NCI-H2227 (cell line): Measurements from ENCODE around the gene ZMYM2.

Experiments used
- DNase-seq: peaks from one replicate; lab custom pipeline; 2025; ENCODE audit not compliant: unreplicated experiment; lab: John Stamatoyannopoulos, UW

ZMYM2 gene

DNA sequence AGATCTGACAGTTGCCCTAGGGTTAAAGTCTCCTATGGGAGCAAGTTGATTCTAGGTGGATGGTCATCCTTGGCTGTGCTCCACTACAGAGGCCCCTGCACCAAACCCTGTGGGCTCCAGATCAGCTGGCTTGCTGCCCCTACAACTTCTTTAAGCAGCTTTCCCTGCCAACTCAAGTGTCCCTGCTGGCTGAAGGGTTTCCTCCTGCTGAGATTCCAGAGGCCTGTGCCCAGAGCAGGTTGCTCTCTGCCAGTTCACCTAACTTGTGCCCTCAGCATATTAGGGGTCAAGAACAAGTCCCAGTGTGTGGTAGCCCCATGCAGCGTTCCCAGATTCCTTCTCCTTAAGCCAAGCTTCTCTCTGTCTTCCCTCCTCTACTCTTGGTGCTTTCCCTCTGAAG, 85.6 kb downstream of the ZMYM2 start:
- no peak for DNase-seq

DNA sequence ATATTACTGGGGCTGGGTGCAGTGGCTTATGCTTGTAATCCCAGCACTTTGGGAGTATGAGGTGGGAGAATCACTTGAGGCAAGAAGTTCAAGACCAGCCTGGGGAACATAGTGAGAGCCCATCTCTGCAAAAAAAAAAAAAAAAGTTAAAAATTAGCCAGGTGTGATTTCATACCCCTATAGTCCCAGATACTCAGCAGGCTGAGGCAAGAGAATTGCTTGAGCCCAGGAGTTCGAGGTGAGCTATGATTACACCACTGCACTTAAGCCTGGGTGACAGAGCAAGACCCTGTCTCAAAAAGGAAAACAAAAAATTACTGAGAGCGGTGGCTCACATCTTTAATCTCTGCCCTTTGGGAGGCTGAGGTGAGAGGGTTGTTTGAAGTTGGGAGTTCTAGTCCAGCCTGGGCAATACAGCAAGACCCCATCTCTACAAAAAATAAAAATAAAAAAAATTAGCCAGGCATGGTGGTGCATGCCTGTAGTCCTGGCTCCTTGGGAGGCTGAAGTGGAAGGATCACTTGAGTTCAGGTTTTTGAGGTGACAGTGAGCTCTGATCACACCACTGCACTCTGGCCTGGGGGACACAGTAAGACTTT, 87.5 kb downstream of the ZMYM2 start:
- DNase-seq, result no peak

DNA sequence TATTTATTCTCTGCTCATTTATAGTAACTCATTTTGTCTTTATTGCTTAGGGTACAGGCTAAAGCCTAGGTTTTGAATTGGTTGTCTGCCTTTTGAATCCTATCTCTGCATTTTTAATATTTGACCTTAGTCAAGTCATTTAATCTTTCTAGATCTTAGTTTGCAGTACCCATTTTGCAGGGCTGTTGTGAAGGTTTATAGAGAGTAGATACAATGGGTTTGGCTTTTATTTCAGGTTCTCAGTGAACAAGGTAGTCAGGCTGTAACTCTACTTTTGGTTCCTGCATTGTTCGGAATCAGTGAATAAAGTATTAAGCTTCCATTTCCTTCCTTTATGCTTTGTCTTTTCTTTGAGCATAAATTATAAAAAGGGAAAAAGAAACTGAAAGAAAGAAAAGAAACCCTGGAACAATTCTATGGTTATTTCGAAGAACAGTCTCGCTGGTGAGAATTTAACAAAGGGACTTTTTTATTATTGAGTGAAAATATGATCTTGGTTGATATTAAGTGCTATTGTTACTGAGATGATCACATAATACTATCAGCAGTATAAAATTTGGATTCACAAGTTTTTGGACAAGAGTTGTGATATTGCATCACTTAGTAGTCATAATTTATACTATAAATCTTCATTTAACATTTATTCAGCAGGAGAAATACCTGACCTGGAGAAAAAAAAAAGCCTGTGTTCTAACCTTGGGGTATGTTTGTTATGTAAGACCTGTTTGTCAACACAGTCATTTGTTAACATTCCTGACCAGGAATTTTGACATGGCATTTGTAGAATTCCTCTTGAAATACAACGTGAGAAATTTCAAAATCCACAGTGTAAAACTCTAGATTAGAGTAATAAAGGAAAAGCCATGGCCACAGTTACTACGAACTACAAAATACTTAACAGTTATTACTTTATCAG, 91.3 kb downstream of the ZMYM2 start:
- DNase-seq, result no peak

DNA sequence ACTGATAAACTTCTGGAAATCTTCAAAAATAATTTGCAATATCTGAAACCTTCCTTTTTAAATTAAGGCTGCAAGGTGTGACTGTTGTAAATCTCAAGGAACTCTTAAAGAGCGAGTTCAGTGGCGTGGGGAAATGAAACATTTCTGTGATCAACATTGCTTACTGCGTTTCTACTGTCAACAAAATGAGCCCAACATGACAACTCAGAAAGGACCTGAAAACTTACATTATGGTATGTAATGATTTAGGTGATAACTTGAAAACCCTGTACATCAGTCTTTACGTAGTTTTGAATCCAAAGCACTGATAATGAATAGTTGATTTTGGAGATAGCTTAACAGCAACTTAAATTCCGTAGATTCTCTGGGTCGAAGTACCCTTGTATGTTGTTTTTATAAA, 92.8 kb downstream of the ZMYM2 start:
- DNase-seq, result no peak

DNA sequence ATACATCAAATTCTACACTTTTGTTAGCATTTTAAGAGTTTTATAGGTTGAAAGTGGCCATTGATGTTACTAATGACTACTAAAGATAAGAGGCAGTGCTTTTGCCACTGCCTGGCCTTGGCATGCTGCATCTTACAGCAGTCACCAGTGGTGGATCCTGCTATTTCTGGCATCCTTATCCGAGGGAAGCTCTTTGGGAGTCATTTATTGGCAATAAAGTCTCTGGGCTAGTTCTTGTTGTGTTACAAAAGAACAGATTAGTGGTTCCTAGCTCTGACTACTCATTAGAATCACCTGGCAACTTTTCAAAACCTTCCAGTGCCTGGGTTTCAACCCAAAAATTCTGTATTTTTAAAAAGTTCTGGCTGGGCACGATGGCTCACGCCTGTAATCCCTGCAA, 94.5 kb downstream of the ZMYM2 start:
- DNase-seq, result no peak

DNA sequence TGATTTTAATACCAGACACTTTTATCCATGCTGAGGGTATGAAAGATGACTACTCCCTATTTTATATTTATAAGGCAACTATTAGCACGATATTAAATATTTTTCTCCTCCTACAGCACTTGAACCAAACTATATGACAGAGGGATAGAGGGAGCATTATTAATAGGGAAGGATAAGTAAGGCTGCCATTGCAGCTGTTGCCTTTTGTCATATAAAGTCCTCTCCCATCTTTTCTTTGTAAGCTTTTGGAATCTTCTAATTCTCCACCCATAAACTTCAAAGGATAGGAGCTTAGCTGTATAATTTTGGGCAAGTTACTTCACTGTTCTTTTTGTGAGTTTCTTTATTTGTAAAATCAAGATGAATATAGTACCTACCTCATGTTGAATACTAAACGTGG, 95.4 kb downstream of the ZMYM2 start:
- DNase-seq, result no peak

DNA sequence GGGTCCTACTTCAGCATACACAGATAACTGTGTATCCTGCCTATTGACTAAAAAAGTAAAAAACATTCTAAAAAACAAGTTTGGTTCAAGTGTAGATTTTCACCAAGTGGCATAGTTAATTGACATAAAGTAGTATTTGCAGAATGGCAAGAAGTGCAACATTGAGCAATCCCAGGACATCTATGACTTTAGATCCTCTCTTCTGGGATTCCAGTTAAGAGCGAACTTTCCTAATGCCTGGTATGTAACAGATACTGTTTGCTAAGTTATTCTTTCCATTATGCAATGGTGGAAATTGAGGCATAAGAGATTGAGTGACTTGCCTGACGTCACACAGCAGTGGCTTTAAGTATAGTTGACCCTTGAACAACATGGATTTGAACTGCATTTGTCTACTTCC, 96.1 kb downstream of the ZMYM2 start:
- no peak for DNase-seq

DNA sequence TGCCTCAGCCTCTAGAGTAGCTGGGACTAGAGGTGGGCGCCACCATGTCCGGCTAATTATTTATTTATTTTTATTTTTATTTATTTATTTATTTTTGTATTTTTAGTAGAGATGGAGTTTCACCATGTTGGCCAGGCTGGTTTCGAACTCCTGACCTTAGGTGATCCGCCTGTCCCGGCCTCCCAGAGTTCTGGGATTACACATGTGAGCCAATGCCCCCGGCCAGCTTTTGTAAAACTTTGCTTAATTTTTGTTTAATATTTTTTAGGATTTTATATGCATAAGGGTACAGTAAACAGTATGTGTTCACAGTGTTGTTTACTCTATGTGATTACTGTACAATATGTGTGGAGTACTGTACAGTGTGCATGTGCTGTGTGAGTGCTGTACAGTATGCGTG, 98.7 kb downstream of the ZMYM2 start:
- no peak for DNase-seq

DNA sequence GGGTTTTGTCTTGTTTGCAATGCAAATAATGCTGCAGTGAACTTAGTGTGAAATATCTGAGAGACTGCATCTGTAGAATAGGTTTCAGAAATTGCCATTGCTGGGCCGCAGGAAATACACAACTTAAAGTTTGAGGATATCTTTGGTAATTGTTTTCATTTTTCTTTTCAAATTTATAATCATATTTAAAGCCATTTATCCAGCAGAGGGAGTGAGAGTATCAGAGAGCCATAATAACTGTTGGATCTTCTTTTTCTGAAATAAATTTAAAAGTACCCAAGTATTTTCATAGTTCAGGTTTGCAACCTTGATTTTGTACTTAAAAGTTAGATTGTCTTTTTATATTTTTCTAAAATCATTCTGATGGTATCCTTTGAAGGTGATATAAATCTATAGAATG, 99.4 kb downstream of the ZMYM2 start:
- no peak for DNase-seq

DNA sequence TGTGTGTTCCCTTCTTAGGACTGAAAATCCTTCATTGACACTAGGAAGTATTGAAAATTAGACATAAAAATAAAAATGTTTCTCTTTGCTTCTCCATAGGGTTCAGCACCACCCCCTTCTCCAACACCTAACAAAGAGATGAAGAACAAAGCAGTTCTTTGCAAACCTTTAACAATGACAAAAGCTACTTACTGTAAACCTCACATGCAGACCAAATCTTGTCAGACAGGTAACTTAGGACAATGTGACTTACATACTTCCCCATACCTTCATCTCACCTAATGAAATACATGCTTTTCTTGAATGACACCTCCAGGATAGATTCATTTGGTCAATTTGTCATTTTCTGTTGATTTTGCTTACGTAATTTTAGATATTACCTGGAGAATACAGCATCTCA, 99.9 kb downstream of the ZMYM2 start:
- no peak for DNase-seq

DNA sequence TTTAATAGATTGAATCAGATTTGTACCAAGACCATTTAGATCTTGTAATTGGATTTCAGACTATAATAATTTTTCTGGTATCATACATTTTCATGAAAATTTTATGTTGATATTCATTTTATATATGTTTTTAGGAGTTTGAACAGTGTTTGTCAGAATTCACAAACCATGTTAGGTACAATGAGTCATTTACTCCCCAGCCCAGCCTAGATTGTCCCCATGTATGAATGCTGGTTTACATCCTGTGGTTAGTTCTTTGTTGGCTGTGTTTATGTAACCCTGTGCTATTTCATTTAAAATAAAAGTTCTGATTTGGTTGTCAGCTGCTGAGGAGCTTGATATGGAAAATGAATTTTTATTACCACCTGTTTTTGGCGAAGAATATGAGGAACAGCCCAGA, 105.6 kb downstream of the ZMYM2 start:
- DNase-seq, result no peak

DNA sequence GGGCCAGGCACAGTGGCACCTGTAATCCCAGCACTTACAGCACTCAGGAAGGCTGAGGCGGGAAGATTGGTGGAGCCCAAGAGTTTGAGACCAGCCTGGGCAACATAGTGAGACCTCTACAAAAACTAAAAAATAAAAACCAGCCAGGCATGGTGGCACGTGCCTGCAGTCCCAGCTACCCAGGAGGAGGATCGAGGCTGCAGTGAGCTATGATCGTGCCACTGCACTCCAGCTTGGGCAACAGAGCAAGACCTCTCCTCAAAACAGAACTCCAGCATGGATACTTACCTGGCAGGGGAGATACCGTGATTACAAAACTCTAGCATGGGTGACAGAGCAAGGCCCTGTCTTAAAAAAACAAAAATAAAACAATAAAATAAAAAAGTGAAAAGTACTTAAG, 107.0 kb downstream of the ZMYM2 start:
- no peak for DNase-seq

DNA sequence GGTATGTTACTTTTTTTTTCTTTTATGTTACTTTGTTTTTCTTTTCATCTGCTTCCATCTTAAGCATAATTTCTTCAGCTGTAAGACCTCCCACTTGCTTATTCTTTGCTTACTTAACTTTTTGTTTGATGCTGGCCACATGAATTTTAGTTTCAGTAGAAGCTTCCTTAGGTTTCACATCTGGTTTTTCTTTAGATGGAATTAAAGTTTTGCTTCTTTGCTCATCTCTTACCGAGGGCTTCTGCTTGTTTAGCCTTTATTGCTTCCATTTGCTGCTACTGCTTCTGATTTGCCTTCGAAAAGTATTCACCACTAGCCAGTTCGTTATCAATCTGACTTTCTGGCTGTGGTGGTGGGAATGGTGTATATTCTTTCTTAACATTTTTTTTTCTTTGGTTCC, 111.4 kb downstream of the ZMYM2 start:
- no peak for DNase-seq

DNA sequence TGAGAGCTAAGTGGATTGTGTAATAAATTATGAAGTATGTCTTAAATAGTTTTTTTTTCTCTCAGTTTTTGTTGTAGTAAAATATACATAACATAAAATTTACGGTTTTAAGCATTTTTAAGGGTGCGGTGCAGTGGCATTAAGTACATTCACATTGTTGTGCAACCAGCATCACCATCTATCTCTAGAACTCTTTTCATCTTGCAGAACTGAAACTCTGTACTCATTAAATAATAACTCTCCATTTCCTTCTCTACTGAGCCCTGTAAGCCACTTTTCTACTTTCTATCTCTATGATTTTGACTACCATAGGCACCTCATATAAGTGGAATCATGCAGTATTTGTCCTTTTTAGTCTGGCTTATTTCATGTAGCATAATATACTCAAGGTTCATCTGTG, 115.2 kb downstream of the ZMYM2 start:
- DNase-seq, result no peak

DNA sequence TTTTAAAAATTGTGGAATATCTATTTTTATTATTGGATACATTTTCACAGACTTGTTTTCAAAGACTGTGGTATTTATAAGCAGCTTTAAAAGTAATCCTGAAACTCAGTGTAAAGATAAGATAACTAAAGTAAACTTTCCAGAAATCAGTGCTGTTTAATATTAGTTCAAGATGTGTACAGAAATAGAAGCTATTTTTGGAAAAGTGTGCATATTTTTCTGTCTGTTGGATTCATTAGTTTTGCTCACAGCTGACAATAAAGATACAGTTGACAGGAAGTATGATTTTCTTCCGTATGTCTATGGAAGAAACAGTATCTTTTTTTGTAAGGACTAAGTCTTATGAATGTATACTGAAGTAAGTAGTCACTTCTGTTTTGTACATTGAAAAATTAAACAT, 116.4 kb downstream of the ZMYM2 start:
- no peak for DNase-seq

DNA sequence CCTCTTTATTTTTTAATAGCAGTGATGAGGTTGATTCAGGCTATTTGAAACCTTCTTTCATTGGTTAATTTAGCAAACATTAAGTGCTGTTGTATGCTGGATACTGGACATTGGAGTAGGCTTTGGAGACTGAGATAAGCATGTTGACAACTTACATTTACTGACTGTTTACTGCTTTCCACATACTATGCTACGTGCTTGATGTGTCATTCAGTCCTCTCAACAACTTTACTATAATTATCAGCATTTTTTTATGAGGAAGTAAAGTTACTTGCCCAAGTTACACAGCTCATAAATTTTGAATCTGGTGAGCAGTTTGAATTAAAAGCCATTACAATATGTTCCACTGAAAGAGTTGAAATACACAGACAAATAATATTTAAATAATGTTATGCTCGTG, 118.6 kb downstream of the ZMYM2 start:
- no peak for DNase-seq

DNA sequence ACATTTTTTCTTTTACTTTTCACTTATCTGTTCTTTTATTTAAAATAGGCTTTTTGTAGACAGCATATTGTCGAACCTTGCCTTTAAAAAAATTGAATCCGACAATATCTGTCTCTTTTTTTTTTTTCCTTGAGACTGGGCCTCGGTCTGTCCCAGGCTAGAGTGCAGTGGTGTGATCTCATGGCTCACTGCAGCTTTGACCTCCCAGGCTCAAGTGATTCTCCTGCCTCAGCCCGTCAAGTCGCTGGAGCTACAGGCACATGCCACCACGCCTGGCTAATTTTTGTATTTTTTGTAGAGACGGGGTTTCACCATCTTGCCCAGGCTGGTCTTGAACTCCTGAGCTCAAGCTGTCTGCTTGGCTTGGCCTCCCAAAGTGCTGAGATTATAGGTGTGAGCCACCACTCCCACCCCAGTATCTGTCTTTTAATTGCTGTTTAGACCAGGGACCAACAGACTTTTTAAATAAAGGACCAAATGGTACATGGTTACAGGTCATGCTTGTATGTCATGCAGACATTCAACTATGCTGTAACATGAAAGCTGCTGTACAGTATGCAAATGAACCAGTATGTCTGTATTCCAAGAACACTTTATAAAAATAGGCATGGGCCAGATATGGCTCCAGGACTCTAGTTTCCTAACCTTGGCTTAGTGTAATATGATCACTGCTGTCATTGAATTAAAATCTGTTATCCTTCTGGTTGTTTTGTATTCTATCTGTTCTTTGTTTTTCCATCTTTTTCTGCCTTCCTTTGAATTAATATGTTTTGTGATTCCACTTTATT, 122.0 kb downstream of the ZMYM2 start:
- no peak for DNase-seq

DNA sequence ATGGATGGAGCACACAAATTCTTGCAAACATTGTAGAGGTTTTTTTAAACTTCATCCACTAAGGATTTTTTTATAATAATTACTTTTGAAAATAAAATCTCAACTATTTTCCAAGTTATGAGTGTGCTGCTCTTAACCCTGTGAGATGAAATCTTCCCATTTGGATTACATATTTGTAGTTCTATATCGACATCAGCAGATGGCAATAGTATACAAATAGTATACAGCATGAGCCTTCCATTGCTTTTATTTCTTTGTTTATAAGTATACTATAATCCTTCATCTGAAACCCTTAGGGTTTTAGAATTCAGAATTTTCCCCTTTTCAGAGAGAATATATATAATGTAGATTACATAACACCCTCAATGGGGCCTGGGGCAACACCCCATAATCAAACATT, 131.8 kb downstream of the ZMYM2 start:
- DNase-seq, result no peak

DNA sequence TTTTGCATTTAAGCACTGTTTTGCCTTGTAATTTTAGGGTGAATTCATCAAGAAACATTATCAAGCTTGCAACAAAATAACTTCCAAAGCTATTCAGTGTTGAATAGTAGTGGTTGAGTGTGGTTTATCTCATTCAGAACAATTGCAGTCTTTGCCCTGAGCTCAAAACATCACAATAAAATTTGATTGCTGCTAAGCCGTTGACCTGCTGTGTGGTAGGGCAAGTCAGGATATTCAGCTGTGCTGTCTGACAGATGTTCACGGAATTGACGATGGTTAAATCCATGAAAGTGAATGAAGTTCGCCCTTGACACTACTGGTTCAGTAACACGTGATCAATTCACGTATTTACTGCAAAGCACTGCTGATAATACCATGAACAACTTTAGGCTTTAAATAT, 135.4 kb downstream of the ZMYM2 start:
- no peak for DNase-seq

DNA sequence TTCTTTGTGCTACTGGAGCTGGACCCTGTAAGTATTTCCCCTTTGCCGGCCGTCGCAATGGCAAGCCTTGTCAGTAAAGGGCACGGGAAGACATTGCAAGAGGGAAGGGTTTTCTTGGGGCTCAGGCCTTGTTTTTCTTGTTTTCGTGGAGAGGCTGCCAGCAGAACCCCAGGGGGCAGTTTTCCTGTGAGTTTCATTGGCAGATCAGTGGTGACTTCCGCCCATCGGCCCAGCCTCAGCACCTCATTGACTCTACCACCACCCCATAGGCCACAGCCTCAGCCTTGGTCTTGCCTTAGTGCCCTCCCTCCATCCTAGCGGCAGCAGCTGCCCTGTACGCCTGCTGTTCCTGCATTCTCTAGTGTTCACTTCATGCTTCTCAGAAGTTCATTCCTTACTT, 140.8 kb downstream of the ZMYM2 start:
- no peak for DNase-seq

DNA sequence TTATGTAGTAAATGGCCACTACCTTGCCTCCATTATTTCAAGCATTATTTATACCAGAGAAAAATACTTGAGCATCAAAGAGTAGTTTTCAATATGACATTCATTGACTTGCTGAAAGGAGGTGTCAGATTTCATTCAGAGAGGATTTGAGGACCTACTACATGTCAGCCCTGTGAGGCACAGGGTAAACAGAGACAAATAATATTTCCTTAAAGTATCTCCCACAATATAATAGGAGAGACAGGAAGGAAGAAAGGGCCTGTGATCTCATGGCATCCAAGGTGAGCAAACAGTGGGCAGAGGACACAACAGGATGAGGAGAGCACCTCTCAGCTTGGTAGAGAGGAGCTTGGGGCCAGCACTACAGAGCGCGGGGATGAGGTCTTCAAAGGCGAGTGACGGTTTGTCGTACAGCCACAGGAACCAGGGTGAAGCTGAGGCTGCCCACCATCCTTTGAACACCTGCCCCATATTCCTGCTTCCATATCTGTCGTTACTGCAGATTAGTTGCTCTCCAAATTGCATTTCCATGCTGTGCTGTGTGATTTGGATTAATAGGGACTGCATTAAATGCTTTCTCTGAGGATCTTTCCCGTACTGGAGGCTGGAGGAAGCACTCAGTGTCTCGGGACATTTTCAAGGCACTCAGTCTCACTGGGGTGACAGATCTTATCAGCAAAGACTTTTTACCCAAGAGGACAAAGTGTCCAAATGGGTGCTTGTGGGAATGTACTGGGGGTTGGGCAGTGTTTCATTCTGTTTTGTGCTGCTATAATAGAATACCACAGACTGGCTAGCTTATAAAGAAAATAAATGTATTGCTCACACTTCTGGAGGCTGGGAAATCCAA, 143.2 kb downstream of the ZMYM2 start:
- no peak for DNase-seq
